K562 (cell line): ENCODE measurements around the gene TUT1. TPM values are rescaled to one million over a fixed set of nuclear protein-coding genes. Genes with fewer than 3 reads are reported as not detected.
A peak's percentile ranks its signal among the peaks of the same experiment; 100 is the strongest.

Source experiments
- CHD1 ChIP-seq: fragments of 200-600 bp; sonication (generic); IDR thresholded peaks from one replicate; pipeline ENCODE4 v1.6.1; 2012; ENCODE audit warnings: mild to moderate bottlenecking, moderate library complexity, low read length, inconsistent platforms
- EP400 ChIP-seq: fragments of 450-650 bp; IDR thresholded peaks from 2 replicates; pipeline ENCODE4 v1.6.1; 2017; ENCODE audit warnings: antibody characterized with exemption, mild to moderate bottlenecking, moderate library complexity
- ID3 ChIP-seq, 2 experiments: fragments of 250-450 bp in 1 of 2; fragments of 450-650 bp in 1 of 2; sonication (Bioruptor Pico) in 1 of 2; IDR thresholded peaks; 2 replicates each; pipeline versions ENCODE4 v1.6.1 to v1.8.0; 2016 to 2021; ENCODE audit warnings: mild to moderate bottlenecking in 2 of 2, moderate library complexity in 2 of 2, missing compliant biosample characterization in 1 of 2, missing genetic modification characterization in 1 of 2
- L3MBTL2 ChIP-seq: fragments of 450-650 bp; IDR thresholded peaks from 2 replicates; pipeline ENCODE4 v1.6.1; 2016; ENCODE audit warnings: mild to moderate bottlenecking, moderate library complexity
- NCOA6 ChIP-seq: fragments of 450-650 bp; IDR thresholded peaks from 2 replicates; pipeline ENCODE4 v1.6.1; 2017; ENCODE audit warnings: mild to moderate bottlenecking
- TRIM25 ChIP-seq: fragments of 450-650 bp; IDR thresholded peaks from 2 replicates; pipeline ENCODE4 v1.7.0; 2016; ENCODE audit warnings: borderline replicate concordance
- polyA plus RNA-seq, 8 experiments: library from polyadenylated mRNA; depleted of rRNA in 4 of 8; stranded (reverse) in 5 of 8; unstranded in 3 of 8; fragments of >200 nt; fragmentation: Nextera tagmentation in 2 of 8; fragmentation: Illumina TruSeq in 1 of 8; extraction: Ambion mirVana in 2 of 8; extraction: Trizol in 1 of 8; gene quantifications; 2 replicates each; pipeline versions ENCODE4 v1.2.1 to v1.2.3, GENCODE V29; 2011 to 2014; ENCODE audit warnings: inconsistent platforms in 1 of 8, missing spikeins in 1 of 8
- total RNA-seq, 7 experiments: library from RNA; depleted of rRNA in 6 of 7; stranded (reverse); fragments of >200 nt in 6 of 7; fragmentation: Illumina TruSeq in 2 of 7; extraction: Trizol in 2 of 7; gene quantifications; 2 replicates each; pipeline versions ENCODE4 v1.2.1 to v1.2.3, GENCODE V29; 2011 to 2021; ENCODE audit warnings: low replicate concordance in 1 of 7
- TF ChIP-seq, protein P1 (sequence below): fragments of 200-800 bp; sonication (Bioruptor generic); IDR thresholded peaks from 2 replicates; pipeline ENCODE4 v1.6.1; 2017; ENCODE audit warnings: missing genetic modification characterization, missing compliant biosample characterization
- TF ChIP-seq, protein P2 (sequence below): fragments of 250-450 bp; sonication (Bioruptor Pico); IDR thresholded peaks from 2 replicates; pipeline ENCODE4 v1.9.0; 2021; ENCODE audit warnings: mild to moderate bottlenecking, inconsistent platforms

The TUT1 gene
- total and polyA plus RNA-seq, 9 of the 15 experiments (the other 6 are each of a cell fraction or from before 2014, with no cell fraction given): 0.66 to 44.3 (median 15.7) TPM

DNA sequence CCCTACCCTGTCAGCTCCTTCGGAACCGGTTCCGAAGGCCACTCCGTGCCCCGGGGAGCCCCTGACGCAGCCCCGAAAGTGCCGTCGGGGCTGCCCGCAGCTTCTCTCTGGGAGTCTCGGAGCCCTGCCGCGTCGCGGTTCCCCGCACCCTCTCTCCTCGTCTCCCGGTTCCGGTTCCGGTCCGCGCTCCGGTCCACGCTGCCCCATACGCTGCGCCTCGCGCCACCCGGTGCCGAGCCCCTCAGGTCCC is 9.7 kb upstream of the TUT1 start (continued):
- TF ChIP-seq TRIM25: no peak
- no peak for TF ChIP-seq ID3 (CRISPR knock-in tag; IDR thresholded peaks at IDR 0.05)
- TF ChIP-seq ID3 (tag; IDR thresholded peaks at IDR 0.05): peak; percentile 37; the same call in 1 of the 2 replicates
- peak; percentile 49; the same call in 1 of the 2 replicates for TF ChIP-seq L3MBTL2
- 0 out of 2 replicates have a peak, but pooled peaks have one; percentile 63 for TF ChIP-seq NCOA6
- TF ChIP-seq, protein P1, sequence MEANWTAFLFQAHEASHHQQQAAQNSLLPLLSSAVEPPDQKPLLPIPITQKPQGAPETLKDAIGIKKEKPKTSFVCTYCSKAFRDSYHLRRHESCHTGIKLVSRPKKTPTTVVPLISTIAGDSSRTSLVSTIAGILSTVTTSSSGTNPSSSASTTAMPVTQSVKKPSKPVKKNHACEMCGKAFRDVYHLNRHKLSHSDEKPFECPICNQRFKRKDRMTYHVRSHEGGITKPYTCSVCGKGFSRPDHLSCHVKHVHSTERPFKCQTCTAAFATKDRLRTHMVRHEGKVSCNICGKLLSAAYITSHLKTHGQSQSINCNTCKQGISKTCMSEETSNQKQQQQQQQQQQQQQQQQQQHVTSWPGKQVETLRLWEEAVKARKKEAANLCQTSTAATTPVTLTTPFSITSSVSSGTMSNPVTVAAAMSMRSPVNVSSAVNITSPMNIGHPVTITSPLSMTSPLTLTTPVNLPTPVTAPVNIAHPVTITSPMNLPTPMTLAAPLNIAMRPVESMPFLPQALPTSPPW (CRISPR knock-in tag): 0 out of 2 replicates have a peak, but pooled peaks have one; percentile 9
- TF ChIP-seq, protein P2, sequence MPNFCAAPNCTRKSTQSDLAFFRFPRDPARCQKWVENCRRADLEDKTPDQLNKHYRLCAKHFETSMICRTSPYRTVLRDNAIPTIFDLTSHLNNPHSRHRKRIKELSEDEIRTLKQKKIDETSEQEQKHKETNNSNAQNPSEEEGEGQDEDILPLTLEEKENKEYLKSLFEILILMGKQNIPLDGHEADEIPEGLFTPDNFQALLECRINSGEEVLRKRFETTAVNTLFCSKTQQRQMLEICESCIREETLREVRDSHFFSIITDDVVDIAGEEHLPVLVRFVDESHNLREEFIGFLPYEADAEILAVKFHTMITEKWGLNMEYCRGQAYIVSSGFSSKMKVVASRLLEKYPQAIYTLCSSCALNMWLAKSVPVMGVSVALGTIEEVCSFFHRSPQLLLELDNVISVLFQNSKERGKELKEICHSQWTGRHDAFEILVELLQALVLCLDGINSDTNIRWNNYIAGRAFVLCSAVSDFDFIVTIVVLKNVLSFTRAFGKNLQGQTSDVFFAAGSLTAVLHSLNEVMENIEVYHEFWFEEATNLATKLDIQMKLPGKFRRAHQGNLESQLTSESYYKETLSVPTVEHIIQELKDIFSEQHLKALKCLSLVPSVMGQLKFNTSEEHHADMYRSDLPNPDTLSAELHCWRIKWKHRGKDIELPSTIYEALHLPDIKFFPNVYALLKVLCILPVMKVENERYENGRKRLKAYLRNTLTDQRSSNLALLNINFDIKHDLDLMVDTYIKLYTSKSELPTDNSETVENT (CRISPR knock-in tag): no peak
- peak; percentile 92 for TF ChIP-seq CHD1
- peak; percentile 64; the same call in 1 of the 2 replicates for TF ChIP-seq EP400
